ENCODE measurements around the gene PDGFC.
"Not testable (repeated sequence)": the region's sequence is repeated elsewhere in the genome, so short reads cannot be mapped to it uniquely, and the experiment has no call there.

PDGFC gene

GRCh38 chr4:156949373-156949814 lies 22.2 kb downstream of the PDGFC start:
- DNase-seq, result no peak

- DNase-seq, result no peak
Measured at GRCh38 chr4:156948738-156949137, 22.9 kb downstream of the PDGFC start.

GRCh38 chr4:156948133-156948532 lies 23.5 kb downstream of the PDGFC start:
- no peak for DNase-seq

- DNase-seq, result no peak
Measured at GRCh38 chr4:156946516-156947424, 24.8 kb downstream of the PDGFC start.

GRCh38 chr4:156945532-156945931 lies 26.1 kb downstream of the PDGFC start:
- no peak for DNase-seq

- DNase-seq, result no peak
Measured at GRCh38 chr4:156942991-156943390, 28.6 kb downstream of the PDGFC start.

GRCh38 chr4:156941940-156942548 lies 29.6 kb downstream of the PDGFC start:
- no peak for DNase-seq

- DNase-seq, result no peak
Measured at GRCh38 chr4:156939801-156940200, 31.8 kb downstream of the PDGFC start.

GRCh38 chr4:156939139-156939538 lies 32.5 kb downstream of the PDGFC start:
- DNase-seq, result no peak

GRCh38 chr4:156934259-156934635 lies 37.4 kb downstream of the PDGFC start:
- DNase-seq, result no peak

- no peak for DNase-seq
Measured at GRCh38 chr4:156933633-156934258, 37.9 kb downstream of the PDGFC start.

- DNase-seq, result not testable (repeated sequence)
Measured at GRCh38 chr4:156932360-156932759, 39.2 kb downstream of the PDGFC start.

GRCh38 chr4:156931267-156931666 lies 40.3 kb downstream of the PDGFC start:
- DNase-seq, result no peak

- no peak for DNase-seq
Measured at GRCh38 chr4:156929386-156930105, 42.1 kb downstream of the PDGFC start.

GRCh38 chr4:156924774-156925315 lies 46.8 kb downstream of the PDGFC start:
- DNase-seq, result no peak

- no peak for DNase-seq
Measured at GRCh38 chr4:156923525-156923924, 48.1 kb downstream of the PDGFC start.

- no peak for DNase-seq
Measured at GRCh38 chr4:156915221-156915620, 56.4 kb downstream of the PDGFC start.

GRCh38 chr4:156913234-156913633 lies 58.4 kb downstream of the PDGFC start:
- no peak for DNase-seq

GRCh38 chr4:156909010-156909409 lies 62.6 kb downstream of the PDGFC start:
- no peak for DNase-seq

GRCh38 chr4:156906325-156906724 lies 65.3 kb downstream of the PDGFC start:
- DNase-seq, result no peak

- no peak for DNase-seq
Measured at GRCh38 chr4:156901871-156902270, 69.7 kb downstream of the PDGFC start.

- no peak for DNase-seq
Measured at GRCh38 chr4:156898373-156899117, 73.1 kb downstream of the PDGFC start.
